ENCODE results near the gene CACHD1. TPM values are rescaled to one million over a fixed set of nuclear protein-coding genes. Genes with fewer than 3 reads are reported as not detected.
"Not testable (repeated sequence)": the region's sequence is repeated elsewhere in the genome, so short reads cannot be mapped to it uniquely, and the experiment has no call there.

Gene CACHD1
- total RNA-seq, 1 donor from 2014 or later: 7.3 TPM

GRCh38 chr1:64497088-64497883, 27.4 kb downstream of the CACHD1 start:
- DNase-seq: no peak

DNA sequence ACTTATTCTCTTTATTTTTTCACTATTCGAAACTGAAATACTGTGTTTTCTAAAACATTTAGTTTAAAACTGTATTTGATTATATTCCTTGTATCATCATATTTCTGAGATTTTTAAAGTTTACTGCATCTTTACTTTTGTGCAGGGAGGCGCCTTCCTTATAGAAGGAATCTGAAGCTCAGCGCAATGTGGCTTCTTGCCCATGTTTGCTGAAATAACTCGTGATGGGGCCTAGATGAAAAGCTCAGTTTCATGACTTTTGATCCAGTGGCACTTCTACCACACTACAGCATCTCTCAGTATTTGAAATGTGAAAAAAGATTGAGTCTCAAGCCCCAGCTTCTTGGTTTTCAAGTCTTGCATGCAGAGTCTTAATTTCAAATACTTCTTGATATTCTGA, 28.4 kb downstream of the CACHD1 start:
- no peak for DNase-seq

DNA sequence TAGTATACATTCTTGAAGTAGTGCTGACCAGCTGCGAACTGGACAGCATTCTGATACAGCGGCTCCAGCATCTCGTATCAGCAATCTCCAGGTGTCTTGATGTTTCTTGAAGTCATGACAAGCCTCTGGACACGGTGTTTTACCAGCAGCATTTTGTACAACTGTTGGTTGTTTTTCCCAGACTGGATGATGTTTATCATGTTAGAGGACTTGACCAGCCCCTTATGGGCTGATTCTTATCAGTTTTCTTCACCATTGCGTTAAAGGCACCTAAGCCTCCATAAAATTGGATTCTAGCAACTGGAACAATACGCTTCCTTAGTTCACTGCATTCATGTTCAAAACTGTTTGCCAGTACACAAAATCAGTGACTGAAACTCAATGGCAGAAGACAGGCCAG, 29.1 kb downstream of the CACHD1 start:
- DNase-seq: no peak

DNA sequence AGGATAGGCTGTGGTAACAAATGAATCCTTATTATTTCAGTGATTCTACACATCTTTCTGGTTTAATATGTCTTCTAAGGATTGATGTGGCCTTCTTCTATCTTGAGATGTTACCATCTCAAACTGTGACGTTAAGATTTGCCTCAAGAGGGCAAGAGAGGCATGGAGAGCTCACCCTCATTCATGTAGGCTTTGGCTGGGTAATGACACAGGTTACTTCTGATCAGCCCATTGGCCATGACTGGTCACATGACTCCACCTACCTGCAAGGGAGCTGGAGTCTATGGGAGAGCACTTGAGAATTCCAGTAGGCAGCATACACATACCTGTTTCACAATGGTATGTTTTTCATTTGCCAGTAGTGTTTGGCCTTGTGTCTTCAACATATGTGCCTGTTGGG, 30.0 kb downstream of the CACHD1 start:
- DNase-seq: no peak

- no peak for DNase-seq
Measured at GRCh38 chr1:64502083-64502482, 32.2 kb downstream of the CACHD1 start.

GRCh38 chr1:64502931-64503330, 33.0 kb downstream of the CACHD1 start:
- DNase-seq: peak; percentile 84

DNA sequence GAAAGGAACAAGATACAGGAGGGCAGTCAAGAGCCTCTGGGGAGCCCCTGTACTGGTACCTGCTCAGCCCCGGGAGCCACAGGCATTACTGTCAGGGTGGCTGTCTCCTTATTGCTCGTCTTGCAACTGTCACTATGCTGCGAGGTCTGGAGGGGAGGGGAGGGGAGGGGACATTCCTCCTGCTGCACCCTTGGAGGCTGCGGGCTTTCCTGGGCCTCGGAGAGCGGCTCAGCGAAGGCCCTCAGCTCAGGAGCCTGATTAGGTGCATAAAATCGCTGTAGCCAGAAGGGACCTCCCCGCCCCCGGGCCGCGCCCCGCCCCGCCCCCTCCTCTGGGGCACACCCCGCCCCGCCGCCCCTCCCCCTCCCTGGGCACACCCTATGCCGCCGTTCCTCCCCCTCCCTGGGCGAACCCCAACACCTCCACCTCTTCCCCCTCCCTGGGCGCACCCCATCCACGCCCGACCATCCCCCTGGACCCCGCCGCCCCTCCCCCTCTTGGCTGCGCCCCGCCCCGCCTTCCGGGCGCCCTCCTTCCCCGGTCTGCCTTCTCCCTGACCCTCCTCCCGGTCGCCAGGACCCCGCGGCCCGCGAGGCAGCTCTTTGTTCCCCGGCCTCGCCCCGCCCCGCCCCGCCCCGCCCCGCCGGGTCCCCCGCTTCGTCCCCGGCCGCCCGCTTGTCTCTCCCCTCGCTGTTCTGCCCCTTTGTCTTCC, 35.5 kb downstream of the CACHD1 start:
- no peak for DNase-seq

- peak; percentile 39 for DNase-seq
Measured at GRCh38 chr1:64505944-64506655, 36.2 kb downstream of the CACHD1 start.

DNA sequence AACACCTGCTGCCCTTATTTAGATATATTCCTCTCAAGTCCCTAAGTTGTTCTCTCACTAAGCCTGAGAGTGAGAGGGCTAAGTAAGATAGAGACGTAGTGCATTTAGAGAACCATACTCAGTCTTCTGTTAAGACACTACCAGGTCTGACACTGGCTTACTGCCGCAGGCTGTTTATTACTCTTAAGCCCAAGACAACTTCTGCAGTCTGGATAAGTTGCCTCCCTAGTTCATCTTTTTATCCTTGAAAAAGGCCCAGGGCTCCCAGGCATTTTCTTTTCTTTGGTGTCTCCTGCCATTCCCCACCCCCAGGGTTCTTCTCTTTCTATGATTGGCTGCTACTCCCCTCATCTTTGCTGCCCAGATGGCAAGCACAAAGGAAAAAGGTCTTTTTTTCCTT, 38.7 kb downstream of the CACHD1 start:
- no peak for DNase-seq

GRCh38 chr1:64511044-64511443, 41.1 kb downstream of the CACHD1 start:
- DNase-seq: no peak

DNA sequence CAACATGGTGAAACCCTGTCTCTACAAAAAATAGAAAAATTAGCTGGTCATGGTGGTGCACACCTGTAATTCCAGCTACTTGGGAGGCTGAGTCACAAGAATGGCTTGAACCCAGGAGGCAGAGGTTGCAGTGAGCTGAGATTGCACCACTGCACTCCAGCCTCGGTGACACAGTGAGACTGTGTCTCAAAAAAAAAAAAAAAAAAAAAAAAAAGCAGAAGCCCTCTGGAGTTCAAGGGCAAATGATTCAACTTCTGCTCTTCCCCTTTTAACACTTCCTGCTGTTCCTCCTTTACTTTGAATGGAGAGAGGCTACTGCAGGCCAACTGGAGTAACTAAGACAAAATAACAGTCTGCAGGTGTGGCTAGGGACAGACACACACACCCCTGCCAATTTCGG, 42.3 kb downstream of the CACHD1 start:
- DNase-seq: not testable (repeated sequence)

DNA sequence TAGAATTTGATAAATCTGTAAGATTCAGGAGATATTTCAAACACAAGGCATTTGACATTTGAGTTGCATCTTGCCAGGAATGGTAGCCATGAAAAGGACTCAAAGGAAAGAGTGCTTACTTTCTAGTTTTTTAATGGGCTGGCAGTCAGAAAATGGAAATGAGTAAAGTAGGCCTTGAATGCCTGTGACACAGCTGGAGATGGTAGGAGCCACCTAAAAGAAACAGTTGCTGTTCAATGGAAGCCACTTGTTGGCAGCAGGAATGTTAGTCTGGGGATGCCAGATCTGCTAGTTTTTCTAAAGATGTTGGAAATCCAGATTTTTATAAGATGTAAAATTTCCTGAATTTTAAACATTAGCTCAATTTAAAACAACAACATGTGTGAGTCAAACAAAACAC, 43.6 kb downstream of the CACHD1 start:
- no peak for DNase-seq

DNA sequence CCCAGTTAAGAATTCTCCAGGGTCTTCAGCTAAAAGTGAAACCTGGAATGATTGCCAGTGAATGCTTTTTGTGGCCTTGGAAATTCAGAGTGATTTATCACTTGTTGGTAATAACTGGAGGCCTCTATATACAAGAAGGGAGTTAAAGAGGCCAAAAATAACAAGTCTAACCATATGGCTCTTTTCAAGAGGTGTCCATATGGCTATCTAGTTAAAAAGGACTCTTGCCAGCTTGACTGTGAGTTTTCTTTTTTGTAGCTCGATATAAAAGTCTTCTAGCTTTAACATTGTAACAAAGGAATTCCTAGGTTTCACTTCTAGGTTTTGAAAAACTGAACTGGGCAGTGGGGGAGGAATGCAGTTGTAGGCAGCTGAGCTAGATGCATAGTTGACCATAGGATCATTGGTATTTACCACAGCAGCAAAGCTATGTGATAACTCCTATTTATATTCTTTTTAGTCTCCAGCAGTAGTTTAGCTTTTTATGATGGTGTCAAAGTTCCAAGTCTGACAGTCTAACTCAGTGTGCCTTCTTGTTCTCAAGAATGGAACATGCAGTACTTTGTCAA, 44.4 kb downstream of the CACHD1 start:
- DNase-seq: peak; percentile 43

DNA sequence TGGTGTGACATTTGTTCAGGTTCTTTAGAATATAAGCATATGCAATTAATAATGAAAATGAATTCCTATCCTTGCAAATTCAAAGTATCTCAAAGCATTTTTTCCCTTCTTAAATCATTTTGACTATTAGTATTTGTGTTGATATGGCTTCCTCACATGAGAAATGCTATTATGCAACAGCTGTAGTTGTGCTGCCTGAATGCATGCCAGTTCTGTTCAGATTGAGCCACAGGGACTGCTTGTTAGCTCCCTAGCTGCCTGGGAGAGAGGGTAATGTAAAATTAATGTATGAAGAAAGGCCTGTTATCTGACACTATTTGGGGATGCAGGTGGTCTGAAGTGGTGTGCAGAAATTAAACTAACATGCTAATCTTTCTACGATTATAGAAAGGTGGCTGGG, 45.5 kb downstream of the CACHD1 start:
- DNase-seq: no peak

- no peak for DNase-seq
Measured at GRCh38 chr1:64516301-64516700, 46.4 kb downstream of the CACHD1 start.

DNA sequence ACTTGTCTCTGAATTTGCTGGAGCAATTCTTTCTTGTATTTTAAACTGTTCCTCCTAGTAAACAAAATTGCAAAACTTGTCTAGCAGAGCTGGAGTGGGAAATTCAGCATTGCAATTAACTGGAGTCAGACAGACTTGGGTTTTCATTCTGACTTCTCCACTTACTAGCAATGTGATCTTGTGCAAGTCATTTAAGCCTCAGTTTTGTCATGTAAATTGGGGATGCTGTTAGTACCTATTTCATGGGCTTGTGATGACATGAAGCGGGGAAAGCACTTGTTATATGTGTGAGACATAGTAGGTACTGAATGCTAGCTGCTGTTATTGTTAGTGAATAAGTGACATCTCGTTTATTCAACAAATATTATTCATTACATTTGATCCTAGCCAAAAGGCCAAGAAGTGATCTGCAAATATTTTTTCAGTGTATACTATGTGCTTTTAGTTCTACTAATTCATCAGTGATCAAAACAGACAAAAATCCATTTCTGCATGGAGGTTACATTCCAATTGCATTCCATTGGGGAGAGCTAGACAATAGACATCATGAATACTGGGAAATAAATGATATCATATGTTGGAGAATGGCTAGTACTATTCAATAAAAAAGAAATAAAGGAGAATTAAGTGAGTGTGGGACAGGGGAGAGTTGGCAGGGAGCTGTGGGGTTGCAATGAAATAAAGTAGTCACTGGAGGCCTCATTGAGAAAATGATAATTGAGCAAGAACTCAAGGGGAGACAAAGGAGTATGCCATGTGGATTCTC, 47.1 kb downstream of the CACHD1 start:
- DNase-seq: peak; percentile 62

- no peak for DNase-seq
Measured at GRCh38 chr1:64517640-64518039, 47.7 kb downstream of the CACHD1 start.

- no peak for DNase-seq
Measured at GRCh38 chr1:64518692-64519481, 49.0 kb downstream of the CACHD1 start.

DNA sequence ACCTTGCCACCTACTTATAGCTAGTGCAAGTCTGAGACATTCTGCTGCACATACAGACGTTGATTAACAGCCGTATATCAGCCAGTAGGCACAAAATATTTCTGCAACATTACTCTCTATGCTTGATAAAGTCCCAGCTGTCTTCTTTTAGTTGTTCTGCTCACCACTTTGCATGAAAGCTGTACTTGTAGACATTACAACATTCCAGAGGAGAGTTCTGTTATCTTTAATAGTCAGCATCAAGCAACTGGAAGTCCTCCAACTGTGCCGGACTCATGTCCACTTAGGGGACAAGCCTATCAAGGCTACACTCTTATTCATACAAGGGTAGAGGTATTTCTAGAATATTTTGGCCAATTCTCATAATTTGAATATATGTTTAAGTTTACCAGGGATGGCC, 50.0 kb downstream of the CACHD1 start:
- DNase-seq: no peak

DNA sequence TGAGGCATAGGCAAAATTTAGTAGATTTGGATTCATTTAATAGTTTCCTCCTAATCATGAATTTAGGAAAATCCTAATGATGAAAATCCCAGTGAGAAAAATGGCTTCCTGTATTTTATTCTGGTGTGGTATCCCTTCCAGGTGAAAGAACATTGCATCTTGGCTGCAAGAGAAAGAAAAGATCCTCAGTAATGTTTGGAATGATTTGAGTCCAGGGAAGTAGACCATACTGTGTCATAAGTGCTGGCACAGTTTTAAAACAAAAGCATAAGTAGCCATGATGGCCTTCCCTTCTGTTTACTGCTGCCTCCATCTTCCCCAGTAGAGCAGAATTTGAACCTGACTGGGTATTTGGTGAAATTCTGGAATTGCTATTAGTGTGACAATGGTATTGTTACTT, 52.8 kb downstream of the CACHD1 start:
- DNase-seq: no peak

Data from dermis blood vessel endothelial cell (primary cell).